Measurements from ENCODE around the gene ATP6V0A1.
A peak's percentile ranks its signal among the peaks of the same experiment; 100 is the strongest.

ATP6V0A1 gene

GRCh38 chr17:42424991-42425610, 33.6 kb upstream of the ATP6V0A1 start:
- TF ChIP-seq, protein P1, sequence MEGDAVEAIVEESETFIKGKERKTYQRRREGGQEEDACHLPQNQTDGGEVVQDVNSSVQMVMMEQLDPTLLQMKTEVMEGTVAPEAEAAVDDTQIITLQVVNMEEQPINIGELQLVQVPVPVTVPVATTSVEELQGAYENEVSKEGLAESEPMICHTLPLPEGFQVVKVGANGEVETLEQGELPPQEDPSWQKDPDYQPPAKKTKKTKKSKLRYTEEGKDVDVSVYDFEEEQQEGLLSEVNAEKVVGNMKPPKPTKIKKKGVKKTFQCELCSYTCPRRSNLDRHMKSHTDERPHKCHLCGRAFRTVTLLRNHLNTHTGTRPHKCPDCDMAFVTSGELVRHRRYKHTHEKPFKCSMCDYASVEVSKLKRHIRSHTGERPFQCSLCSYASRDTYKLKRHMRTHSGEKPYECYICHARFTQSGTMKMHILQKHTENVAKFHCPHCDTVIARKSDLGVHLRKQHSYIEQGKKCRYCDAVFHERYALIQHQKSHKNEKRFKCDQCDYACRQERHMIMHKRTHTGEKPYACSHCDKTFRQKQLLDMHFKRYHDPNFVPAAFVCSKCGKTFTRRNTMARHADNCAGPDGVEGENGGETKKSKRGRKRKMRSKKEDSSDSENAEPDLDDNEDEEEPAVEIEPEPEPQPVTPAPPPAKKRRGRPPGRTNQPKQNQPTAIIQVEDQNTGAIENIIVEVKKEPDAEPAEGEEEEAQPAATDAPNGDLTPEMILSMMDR (IDR thresholded peaks at IDR 0.05; ENCODE audit: low read depth, low read length): no peak
- no peak for DNase-seq (ENCODE audit: extremely low read depth, low read depth)

DNA sequence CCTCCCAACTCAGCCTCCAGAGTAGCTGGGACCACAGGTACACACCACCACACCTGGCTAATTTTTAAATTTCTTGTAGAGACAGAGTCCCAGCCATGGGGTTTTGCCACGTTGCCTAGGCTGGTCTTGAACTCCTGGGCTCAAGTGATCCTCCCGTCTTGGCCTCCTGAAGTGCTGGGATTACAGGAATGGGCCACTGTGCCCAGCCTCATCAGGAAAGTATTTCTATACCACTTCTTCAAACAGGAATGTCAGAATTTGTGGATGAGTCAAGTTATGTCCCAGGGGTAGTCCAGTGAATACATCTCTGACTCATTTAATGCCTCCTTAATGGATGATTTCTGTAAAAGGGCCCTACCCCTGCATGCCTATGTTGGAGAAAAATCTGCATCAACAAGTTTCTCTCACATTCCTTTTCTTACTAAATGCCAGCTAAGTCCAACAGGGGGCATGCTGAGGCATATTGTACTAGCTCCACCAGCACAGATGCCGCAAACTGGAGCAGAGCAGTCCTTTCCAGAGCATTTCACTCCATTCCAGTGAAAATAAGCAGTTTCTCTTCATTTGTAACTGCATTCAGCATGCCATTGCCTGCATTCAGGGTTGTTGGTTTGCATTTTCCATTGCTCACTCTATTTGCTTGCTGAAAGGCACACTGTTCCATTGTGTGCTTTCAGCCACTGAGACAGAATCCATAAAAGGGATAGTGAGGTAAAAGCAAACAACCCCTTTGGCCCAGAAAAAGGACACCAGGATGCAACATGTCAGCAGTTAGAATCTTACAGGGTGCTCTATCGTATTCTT, 30.3 kb upstream of the ATP6V0A1 start:
- peak; percentile 86 for DNase-seq (ENCODE audit: extremely low read depth, low read depth)
- TF ChIP-seq, protein P1 (IDR thresholded peaks at IDR 0.05; ENCODE audit: low read depth, low read length): peak; percentile 72

DNA sequence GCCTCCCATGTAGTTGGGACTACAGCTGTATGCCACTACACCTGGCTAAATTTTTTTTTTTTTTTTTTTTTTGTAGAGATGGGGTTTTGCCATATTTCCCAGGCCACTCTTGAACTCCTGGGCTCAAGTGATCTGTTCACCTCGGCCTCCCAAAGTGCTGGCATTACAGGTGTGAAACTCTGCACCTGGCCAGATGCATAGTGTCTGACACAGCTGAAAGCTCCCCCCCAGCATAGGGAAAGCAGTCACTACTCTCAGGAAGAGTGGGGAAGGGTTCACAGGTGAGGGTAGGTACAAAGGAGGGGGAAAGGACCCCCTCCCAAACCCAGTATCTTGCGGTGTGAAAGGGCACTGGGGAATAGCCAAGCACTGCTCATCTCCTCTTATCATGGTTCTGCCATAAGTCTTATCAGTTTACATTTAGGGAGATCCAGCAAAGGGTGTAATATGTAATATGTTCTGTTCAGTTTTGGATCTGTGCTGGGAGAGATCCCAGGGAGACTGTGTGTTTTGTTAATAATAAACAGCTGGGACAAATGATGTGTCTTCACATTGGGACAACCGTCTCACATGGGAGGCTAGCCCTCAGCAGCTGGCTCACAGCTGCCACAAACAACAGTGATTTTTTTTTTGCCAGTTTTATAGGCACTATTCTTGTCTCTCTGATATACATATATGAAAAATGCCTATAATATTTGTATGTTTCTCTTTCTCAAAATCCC, 28.8 kb upstream of the ATP6V0A1 start:
- DNase-seq (ENCODE audit: extremely low read depth, low read depth): no peak
- TF ChIP-seq, protein P1 (IDR thresholded peaks at IDR 0.05; ENCODE audit: low read depth, low read length): no peak

DNA sequence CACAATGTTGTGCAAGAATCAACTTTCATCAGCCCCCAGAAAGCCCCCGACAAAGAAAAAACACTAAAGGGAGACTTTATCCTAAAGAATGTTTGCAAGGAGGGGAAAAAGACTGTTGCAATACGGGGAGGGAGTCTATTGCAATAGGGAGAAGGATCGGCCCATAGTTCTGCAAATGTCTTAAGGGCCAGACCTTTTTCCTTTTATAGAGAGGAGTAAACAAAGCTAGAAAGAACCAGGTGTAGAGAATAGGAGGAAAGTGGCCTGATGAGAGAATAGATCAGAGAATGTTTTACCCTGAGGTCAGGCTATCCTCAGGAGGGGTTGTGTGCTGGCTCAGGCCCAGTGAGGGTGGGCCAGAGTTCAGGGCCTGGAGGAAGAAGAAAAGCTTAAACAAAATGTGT, 26.9 kb upstream of the ATP6V0A1 start:
- TF ChIP-seq, protein P1 (IDR thresholded peaks at IDR 0.05; ENCODE audit: low read depth, low read length): no peak
- DNase-seq (ENCODE audit: extremely low read depth, low read depth): no peak

GRCh38 chr17:42436391-42436790, 22.3 kb upstream of the ATP6V0A1 start:
- peak; percentile 93 for DNase-seq (ENCODE audit: extremely low read depth, low read depth)
- TF ChIP-seq, protein P1 (IDR thresholded peaks at IDR 0.05; ENCODE audit: low read depth, low read length): no peak

DNA sequence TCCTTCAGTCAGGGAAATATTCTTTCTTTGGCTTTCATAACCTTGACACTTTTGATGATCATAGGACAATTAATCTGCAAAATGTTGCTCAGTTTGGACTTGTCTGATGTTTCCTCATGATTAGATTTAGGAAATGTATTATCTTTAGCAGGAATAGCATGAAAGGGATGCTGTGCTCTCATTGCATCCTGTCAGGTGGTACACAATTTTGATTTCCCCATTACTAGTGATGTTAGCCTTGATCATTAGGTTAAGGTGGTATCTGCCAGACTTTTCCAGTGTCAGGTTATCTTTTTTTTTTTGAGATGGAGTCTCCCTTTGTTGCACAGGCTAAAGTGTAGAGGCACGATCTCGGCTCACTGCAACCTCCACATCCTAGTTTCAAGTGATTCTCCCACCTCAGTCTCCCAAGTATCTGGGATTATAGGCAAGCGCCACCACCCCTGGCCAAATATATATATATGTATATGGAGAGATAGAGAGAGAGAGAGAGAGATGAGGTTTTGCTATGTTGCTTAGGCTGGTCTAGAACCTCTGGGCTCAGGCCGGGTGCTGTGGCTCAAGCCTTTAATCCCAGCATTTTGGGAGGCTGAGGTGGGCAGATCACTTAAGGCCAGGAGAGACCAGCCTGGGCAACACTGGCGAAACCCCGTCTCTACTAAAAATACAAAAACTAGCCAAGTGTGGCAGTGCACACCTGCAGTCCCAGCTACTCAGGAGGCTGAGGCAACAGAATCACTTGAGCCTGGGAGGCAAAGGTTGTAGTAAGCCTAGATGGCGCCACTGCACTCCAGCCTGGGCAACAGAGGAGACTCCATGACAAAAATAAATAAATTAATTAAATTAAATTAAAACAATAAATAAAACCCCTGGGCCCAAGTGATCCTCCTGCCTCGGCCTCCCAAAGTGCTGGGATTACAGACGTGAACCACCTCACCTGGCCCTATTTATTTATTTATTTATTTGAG, 19.8 kb upstream of the ATP6V0A1 start:
- DNase-seq (ENCODE audit: extremely low read depth, low read depth): no peak
- TF ChIP-seq, protein P1 (IDR thresholded peaks at IDR 0.05; ENCODE audit: low read depth, low read length): peak; percentile 36
